ENCODE measurements around the gene CGRRF1.

DNA sequence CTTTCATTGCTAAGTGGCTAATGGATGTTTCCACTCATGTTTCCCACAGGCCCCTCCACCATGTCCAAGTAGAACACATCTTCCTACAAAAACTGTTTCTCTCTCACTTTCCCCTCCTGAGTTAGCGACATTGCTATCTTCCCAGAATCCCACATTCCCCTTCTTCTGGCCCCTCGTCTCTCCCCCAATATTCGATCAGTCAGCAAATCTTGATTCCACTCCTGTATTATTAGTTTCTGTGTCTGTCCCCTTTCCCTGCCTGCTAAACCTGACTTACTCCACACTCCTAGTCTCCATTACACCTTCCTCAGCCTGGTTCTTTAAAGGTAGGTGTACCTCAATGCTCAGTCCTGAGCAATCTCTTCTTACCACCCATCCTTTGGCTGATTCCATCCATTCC lies 37.9 kb downstream of the CGRRF1 start:
- TF ChIP-seq, protein P1, sequence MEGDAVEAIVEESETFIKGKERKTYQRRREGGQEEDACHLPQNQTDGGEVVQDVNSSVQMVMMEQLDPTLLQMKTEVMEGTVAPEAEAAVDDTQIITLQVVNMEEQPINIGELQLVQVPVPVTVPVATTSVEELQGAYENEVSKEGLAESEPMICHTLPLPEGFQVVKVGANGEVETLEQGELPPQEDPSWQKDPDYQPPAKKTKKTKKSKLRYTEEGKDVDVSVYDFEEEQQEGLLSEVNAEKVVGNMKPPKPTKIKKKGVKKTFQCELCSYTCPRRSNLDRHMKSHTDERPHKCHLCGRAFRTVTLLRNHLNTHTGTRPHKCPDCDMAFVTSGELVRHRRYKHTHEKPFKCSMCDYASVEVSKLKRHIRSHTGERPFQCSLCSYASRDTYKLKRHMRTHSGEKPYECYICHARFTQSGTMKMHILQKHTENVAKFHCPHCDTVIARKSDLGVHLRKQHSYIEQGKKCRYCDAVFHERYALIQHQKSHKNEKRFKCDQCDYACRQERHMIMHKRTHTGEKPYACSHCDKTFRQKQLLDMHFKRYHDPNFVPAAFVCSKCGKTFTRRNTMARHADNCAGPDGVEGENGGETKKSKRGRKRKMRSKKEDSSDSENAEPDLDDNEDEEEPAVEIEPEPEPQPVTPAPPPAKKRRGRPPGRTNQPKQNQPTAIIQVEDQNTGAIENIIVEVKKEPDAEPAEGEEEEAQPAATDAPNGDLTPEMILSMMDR (conservative IDR thresholded peaks at IDR 0.05; ENCODE audit: low read length), result no peak
- TF ChIP-seq EZH2phosphoT487 (IDR thresholded peaks at IDR 0.05; ENCODE audit: borderline replicate concordance), result no peak

Data from Loucy (cell line).